HG03108 (cell line): ENCODE measurements around the gene SERPINB8.
A peak's percentile ranks its signal among the peaks of the same experiment; 100 is the strongest.

Experiments used
- ATAC-seq: cut with Tn5 transposase; IDR thresholded peaks from one replicate; pipeline ENCODE4 v1.9.1; 2021; ENCODE audit warnings: moderate library complexity; ENCODE audit not compliant: unreplicated experiment

SERPINB8 gene

DNA sequence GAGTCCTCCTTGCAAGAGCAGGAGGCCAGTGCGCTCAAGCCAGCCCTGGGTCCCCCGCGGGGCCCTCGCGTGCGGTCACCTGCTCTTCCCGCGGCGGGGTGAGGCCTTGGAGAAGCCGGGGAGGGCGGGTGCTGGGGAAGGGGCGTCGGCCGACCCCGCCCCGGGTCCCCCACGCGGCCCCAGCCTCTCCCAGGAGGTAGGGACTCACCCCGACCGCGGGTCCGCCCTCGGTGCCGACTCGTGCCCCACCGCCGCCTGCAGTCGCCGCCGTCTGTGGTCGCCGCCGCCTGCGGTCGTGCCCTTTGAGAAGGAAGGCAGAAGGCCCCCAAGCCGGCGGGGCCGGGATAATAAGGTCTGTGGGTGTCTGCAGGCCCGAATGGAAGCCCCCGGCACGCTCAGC is 32.7 kb downstream of the SERPINB8 start:
- ATAC-seq = no peak

GRCh38 chr18:64009305-64009704 is 39.4 kb downstream of the SERPINB8 start:
- no peak for ATAC-seq

- ATAC-seq = no peak
Observed at GRCh38 chr18:64011513-64011912, 41.6 kb downstream of the SERPINB8 start.

- ATAC-seq = no peak
Observed at GRCh38 chr18:64017870-64018269, 48.0 kb downstream of the SERPINB8 start.

GRCh38 chr18:64019922-64020756 is 50.3 kb downstream of the SERPINB8 start:
- no peak for ATAC-seq

GRCh38 chr18:64026350-64026749 is 56.5 kb downstream of the SERPINB8 start:
- ATAC-seq = no peak

GRCh38 chr18:64027931-64028695 is 58.2 kb downstream of the SERPINB8 start:
- ATAC-seq = peak; percentile 53

DNA sequence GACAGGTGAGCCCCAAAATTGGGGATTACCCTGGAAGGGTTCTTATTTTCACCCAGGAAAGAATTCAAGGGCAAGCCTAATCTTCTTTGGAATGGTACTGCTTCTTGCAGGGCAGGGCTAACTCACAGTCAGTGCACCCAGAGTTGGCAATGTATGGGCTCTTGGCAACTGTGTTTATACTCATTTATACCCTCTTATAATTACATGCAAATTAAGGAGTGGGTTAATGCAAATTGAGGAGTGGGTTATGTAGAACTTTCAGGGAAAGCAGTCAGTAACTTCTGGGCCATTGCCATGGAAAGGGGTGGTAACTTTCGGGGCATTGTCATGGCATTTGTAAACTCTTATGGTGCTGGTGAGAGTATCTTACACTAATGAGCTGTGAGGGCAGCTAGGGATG is 59.2 kb downstream of the SERPINB8 start:
- ATAC-seq = no peak

GRCh38 chr18:64031411-64031810 is 61.5 kb downstream of the SERPINB8 start:
- no peak for ATAC-seq

DNA sequence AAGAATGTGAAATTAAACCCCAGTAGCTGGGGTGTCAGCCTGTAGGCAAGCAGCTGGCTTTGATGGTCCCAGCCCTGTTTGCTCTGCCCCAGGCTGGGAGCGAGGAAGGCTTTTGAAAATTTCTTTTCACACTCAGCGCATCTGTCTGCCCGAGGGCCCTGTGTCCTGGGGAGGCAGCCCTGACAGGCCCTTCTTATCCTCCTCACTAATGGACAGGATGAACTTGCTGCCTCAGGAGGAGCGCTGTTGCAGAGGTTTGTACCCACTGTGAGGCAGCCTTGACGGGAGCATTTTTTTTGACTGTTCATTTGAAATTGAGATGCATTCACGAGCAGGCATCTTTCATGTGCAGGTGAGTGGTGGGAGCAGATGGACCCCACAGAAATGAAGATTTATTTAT is 62.4 kb downstream of the SERPINB8 start:
- ATAC-seq = no peak

DNA sequence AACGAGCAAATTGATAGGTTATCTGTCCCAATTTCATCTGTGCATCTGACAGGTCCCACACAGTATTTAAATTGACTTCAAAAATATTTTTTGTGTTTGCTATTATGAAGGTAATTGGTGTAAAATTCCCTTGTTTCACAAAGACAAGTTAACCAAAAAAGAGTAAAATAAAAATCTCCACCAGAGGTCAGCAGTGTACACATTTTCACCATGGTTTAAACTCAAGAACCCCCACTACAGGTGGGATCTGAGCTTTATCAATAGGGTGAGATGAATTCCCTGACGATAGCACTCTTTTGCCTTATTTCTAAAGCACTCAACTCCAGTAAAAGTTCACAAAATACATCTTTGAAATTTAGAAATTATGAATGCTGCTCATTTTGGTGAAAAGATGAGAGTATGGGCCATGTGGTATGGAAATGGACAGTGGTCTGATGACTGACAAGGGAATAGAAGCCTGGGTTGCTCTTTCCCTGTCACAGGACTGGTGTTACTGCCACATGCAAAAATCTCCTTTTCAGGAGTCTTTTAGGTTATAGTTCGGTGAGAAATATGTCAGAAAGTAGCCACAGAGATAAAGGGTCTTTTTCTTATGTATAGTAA is 68.0 kb downstream of the SERPINB8 start:
- peak; percentile 63 for ATAC-seq
